Activated CD4-positive, alpha-beta T cell treated with anti-CD3 and anti-CD28 coated beads for 36 hours (primary cell): ENCODE data around the gene SLC22A13. TPM values are rescaled to one million over a fixed set of nuclear protein-coding genes. Genes with fewer than 3 reads are reported as not detected.
"Not testable (repeated sequence)": the region's sequence is repeated elsewhere in the genome, so short reads cannot be mapped to it uniquely, and the experiment has no call there.

Experiments used
- ATAC-seq: fragments of 200-7000 bp; cut with Tn5 transposase; one replicate; pipeline ENCODE4 v1.10.0; 2021; ENCODE audit warnings: mild to moderate bottlenecking, moderate library complexity
- CTCF ChIA-PET: fragments of 350-600 bp; sonication (Branson Sonifier 250); formaldehyde crosslinking; loops from one replicate; lab custom pipeline; 2021; ENCODE audit warnings: antibody characterized with exemption; lab: Charles Lee
- POLR2A ChIA-PET: fragments of 350-600 bp; sonication (Branson Sonifier 250); formaldehyde crosslinking; loops from one replicate; lab custom pipeline; 2021; ENCODE audit warnings: antibody characterized with exemption, inconsistent platforms; lab: Charles Lee
- DNase-seq: peaks from one replicate; pipeline ENCODE4 v3.0.0-alpha.2; 2020
- H3K27ac Mint-ChIP-seq: one replicate; pipeline ENCODE4 v1.8.0; 2021; ENCODE audit warnings: mixed read lengths
- H3K27me3 Mint-ChIP-seq: one replicate; pipeline ENCODE4 v1.8.0; 2021; ENCODE audit warnings: mixed read lengths
- H3K36me3 Mint-ChIP-seq: one replicate; pipeline ENCODE4 v1.8.0; 2021; ENCODE audit warnings: low read depth, mixed read lengths
- H3K4me1 Mint-ChIP-seq: one replicate; pipeline ENCODE4 v1.8.0; 2021; ENCODE audit warnings: mixed read lengths
- H3K4me3 Mint-ChIP-seq: one replicate; pipeline ENCODE4 v1.8.0; 2021; ENCODE audit warnings: mild to moderate bottlenecking, moderate library complexity, mixed read lengths
- H3K9me3 Mint-ChIP-seq: one replicate; pipeline ENCODE4 v1.8.0; 2021; ENCODE audit warnings: low read depth, mixed read lengths
- intact Hi-C, 2 experiments: fragments of 100-400 bp; cut with DNase I in 1 of 2; cut with micrococcal nuclease in 1 of 2; formaldehyde crosslinking; loops; one replicate each; pipeline versions ENCODE4 v1.14.2 to v1.15.1; 2022 to 2024; cut with DNase I, micrococcal nuclease
- total RNA-seq, 2 experiments: library from RNA; stranded (reverse); gene quantifications; one replicate each; pipeline ENCODE4 v1.2.3, GENCODE V29; 2021

The SLC22A13 gene
- total RNA-seq, 2 experiments from 2014 or later: 0.21 TPM

- intact Hi-C loops: no loop called here
Observed at GRCh38 chr3:38281895-38282686, 16.5 kb downstream of the SLC22A13 start, which contains the start of gene SLC22A14. Gene SLC22A14 (plus strand): TSS chr3:38282294. CDS start chr3:38306027, 23,733 bp downstream.

GRCh38 chr3:38283810-38284755 lies 18.5 kb downstream of the SLC22A13 start:
- peaks cover under 1% of the 10 kb centered on the region for H3K27me3 Mint-ChIP-seq
- no peaks in the 10 kb centered on the region for H3K36me3 Mint-ChIP-seq
- no peak overlapping the region for H3K27ac Mint-ChIP-seq
- H3K9me3 Mint-ChIP-seq: no peaks in the 10 kb centered on the region
- ChIA-PET CTCF (no interaction called here), POLR2A (no interaction called here)
- DNase-seq: no peak
- intact Hi-C loops: no loop called here
- no peak overlapping the region for H3K4me3 Mint-ChIP-seq
- H3K4me1 Mint-ChIP-seq: no peaks in the 10 kb centered on the region
- ATAC-seq: no peak

More at GRCh38 chr3:38281895-38282686, 16.5 kb downstream of the SLC22A13 start, which contains the start of gene SLC22A14:
- Mint-ChIP-seq H3K36me3 (no peaks in the 10 kb centered on the region), H3K27ac (no peak within 1 kb of the TSS), H3K4me1 (no peaks in the 10 kb centered on the region), H3K4me3 (no peak within 1 kb of the TSS), H3K9me3 (no peaks in the 10 kb centered on the region), H3K27me3 (no peaks in the 10 kb centered on the region)
- ChIA-PET CTCF (interaction anchor here (0.7 to 1.0 kb wide), 2 partner anchors 9 to 11 kb away, joined by 3 read pairs; no protein-coding TSS in a partner anchor), POLR2A (no interaction called here)
- no peak for DNase-seq
- ATAC-seq: no peak

DNA sequence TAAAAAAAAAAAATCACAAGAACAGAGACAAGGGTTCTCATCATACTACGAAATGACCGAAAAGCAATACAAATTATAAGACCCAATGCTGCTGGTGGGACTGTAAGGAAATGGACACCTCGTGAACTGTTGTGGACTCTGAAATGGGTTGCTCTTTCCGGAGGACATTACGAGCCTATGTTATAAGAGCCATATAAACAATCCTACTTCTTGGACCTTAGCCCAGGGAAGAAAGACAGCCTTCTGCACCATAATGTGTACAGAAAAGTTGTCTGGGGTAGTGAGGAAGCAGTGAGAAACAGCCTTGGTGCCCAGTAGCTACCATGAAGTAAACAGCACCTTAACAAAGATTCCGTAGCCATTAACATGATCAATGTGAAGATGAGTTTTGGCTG lies 19.1 kb downstream of the SLC22A13 start:
- no peaks in the 10 kb centered on the region for H3K4me1 Mint-ChIP-seq
- DNase-seq (no peak), ATAC-seq (no peak)
- H3K27ac Mint-ChIP-seq: no peak overlapping the region
- intact Hi-C loops: no loop called here
- H3K27me3 Mint-ChIP-seq: peaks cover 2% of the 10 kb centered on the region
- POLR2A ChIA-PET: no interaction called here
- no peaks in the 10 kb centered on the region for H3K9me3 Mint-ChIP-seq
- CTCF ChIA-PET: no interaction called here
- no peaks in the 10 kb centered on the region for H3K36me3 Mint-ChIP-seq
- no peak overlapping the region for H3K4me3 Mint-ChIP-seq

- H3K4me1 Mint-ChIP-seq, CTCF ChIA-PET, intact Hi-C loops, DNase-seq, H3K4me3 Mint-ChIP-seq, H3K9me3 Mint-ChIP-seq, H3K27me3 Mint-ChIP-seq, ATAC-seq, POLR2A ChIA-PET, H3K36me3 Mint-ChIP-seq, H3K27ac Mint-ChIP-seq: not testable (repeated sequence)
Observed at GRCh38 chr3:38289286-38290217, 23.9 kb downstream of the SLC22A13 start.

- POLR2A ChIA-PET, DNase-seq, H3K27me3 Mint-ChIP-seq, H3K9me3 Mint-ChIP-seq, H3K4me1 Mint-ChIP-seq, ATAC-seq, H3K36me3 Mint-ChIP-seq, H3K4me3 Mint-ChIP-seq, H3K27ac Mint-ChIP-seq, intact Hi-C loops: not testable (repeated sequence)
- CTCF ChIA-PET: interaction anchor here (0.7 to 1.7 kb wide), 4 partner anchors 19 to 323 kb away, joined by 3 to 5 read pairs (median 4); partner anchors contain the start of gene XYLB
Observed at GRCh38 chr3:38297053-38297452, 31.4 kb downstream of the SLC22A13 start.

GRCh38 chr3:38297537-38297936 lies 31.9 kb downstream of the SLC22A13 start:
- H3K36me3 Mint-ChIP-seq: no peaks in the 10 kb centered on the region
- POLR2A ChIA-PET: interaction anchor here (0.5 kb wide), 1 partner anchor 87 kb away, joined by 4 read pairs; no protein-coding TSS in a partner anchor
- DNase-seq (no peak), ATAC-seq (no peak)
- intact Hi-C loops: no loop called here
- CTCF ChIA-PET: interaction anchor here (0.6 to 1.7 kb wide), 8 partner anchors 9 to 323 kb away, joined by 3 to 5 read pairs (median 3); partner anchors contain the start of genes DLEC1 and XYLB
- H3K9me3 Mint-ChIP-seq: no peaks in the 10 kb centered on the region
- H3K4me1 Mint-ChIP-seq: no peaks in the 10 kb centered on the region
- H3K4me3 Mint-ChIP-seq: no peak overlapping the region
- peaks cover 2% of the 10 kb centered on the region for H3K27me3 Mint-ChIP-seq
- no peak overlapping the region for H3K27ac Mint-ChIP-seq

DNA sequence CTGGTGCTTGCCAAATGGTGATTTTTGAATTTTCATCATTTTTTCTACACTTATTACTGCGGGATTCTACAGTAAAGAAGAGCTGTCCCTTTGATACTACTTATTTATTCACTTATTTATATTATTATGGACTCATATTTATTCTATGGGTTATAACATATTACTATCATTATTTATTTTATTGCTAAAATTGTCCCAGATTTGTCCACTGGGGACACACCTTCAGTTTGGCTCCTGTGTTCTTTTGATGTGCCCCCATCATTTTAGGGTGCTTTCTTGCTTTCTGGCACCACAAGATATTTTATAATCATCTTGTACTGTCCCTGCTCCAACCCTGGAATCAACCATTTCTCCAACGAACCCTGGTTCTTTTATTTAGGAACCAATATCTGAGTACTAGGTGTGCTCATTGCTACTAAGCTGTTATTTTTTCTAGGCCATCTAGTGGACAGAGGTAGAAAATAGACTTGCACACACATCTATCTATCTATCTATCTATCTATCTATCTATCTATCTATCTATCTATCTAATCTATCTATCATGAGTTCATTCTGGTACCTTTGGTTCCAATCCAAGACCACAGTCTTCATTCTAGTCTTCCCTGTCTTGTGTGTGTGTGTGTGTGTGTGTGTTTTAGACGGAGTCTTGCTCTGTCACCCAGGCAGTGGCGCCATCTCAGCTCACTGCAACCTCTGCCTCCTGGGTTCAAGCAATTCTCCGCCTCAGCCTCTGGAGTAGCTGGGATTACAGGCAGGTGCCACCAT lies 32.5 kb downstream of the SLC22A13 start:
- POLR2A ChIA-PET: interaction anchor here (0.5 kb wide), 1 partner anchor 88 kb away, joined by 4 read pairs; no protein-coding TSS in a partner anchor
- H3K4me1 Mint-ChIP-seq: no peaks in the 10 kb centered on the region
- ATAC-seq: no peak
- CTCF ChIA-PET: interaction anchor here (0.6 to 1.4 kb wide), 10 partner anchors 8 to 259 kb away, joined by 3 to 5 read pairs (median 3); partner anchors contain the start of genes DLEC1 and XYLB
- H3K27me3 Mint-ChIP-seq: peaks cover 2% of the 10 kb centered on the region
- no peak overlapping the region for H3K27ac Mint-ChIP-seq
- H3K9me3 Mint-ChIP-seq: no peaks in the 10 kb centered on the region
- intact Hi-C loops: loop anchor here in 1 of 2 experiments (1.0 kb wide), 1 partner anchor 180 kb away; no protein-coding TSS in a partner anchor
- DNase-seq: no peak
- H3K4me3 Mint-ChIP-seq: no peak overlapping the region
- H3K36me3 Mint-ChIP-seq: no peaks in the 10 kb centered on the region

GRCh38 chr3:38306941-38307340 lies 41.3 kb downstream of the SLC22A13 start:
- ChIA-PET POLR2A (no interaction called here), CTCF (interaction anchor here (0.6 to 1.2 kb wide), 2 partner anchors 9 to 773 kb away, joined by 3 read pairs; no protein-coding TSS in a partner anchor)
- no peak overlapping the region for H3K4me3 Mint-ChIP-seq
- ATAC-seq (no peak), DNase-seq (no peak)
- intact Hi-C loops: no loop called here
- no peak overlapping the region for H3K27ac Mint-ChIP-seq
- H3K36me3 Mint-ChIP-seq: no peaks in the 10 kb centered on the region
- no peaks in the 10 kb centered on the region for H3K4me1 Mint-ChIP-seq
- H3K9me3 Mint-ChIP-seq: peaks cover 7% of the 10 kb centered on the region
- peaks cover 8% of the 10 kb centered on the region for H3K27me3 Mint-ChIP-seq

DNA sequence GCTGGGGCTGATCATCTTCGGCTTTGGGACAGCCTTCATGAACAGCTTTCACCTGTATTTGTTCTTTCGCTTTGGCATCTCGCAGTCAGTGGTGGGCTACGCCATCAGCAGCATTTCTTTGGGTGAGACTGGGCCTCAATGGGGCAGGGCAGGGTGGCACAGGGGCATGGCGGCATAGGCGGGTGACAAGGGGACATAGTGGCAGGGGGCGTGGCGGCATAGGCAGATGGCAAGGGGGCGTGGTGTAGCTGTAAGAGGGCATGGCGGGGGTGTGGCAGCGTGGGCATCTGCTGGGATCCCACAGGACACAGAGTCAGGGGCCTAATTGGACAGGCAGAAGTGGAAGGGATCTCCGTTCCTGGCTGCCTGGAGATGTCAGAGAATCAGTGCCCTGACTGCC lies 42.0 kb downstream of the SLC22A13 start:
- ATAC-seq (no peak), DNase-seq (no peak)
- POLR2A ChIA-PET: no interaction called here
- H3K4me1 Mint-ChIP-seq: no peaks in the 10 kb centered on the region
- H3K27ac Mint-ChIP-seq: no peak overlapping the region
- H3K36me3 Mint-ChIP-seq: no peaks in the 10 kb centered on the region
- H3K27me3 Mint-ChIP-seq: peaks cover 10% of the 10 kb centered on the region
- CTCF ChIA-PET: no interaction called here
- no peak overlapping the region for H3K4me3 Mint-ChIP-seq
- H3K9me3 Mint-ChIP-seq: peaks cover 7% of the 10 kb centered on the region
- intact Hi-C loops: no loop called here

DNA sequence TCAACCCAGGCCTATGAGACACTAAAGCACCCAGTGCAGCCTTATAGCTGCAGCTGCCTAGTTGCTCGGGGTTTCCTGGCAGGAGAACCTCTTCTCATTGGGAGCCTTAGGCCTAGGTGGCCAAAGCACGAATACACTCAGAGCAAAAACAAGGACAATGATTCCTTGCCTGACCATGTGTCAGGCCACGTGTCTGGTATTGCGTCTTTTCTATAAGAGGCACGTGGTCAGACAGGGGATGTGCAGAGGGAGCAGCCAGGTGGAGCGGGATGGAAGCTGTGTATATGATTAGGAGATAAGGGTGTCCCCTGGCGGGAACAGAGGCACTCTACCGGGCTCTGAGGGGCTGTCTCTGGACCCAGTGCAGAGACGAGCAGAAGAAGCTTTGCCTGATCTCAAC lies 42.8 kb downstream of the SLC22A13 start:
- DNase-seq (no peak), ATAC-seq (no peak)
- Mint-ChIP-seq H3K4me3 (no peak overlapping the region), H3K27ac (no peak overlapping the region), H3K27me3 (peaks cover 10% of the 10 kb centered on the region), H3K9me3 (peaks cover 7% of the 10 kb centered on the region), H3K36me3 (no peaks in the 10 kb centered on the region), H3K4me1 (no peaks in the 10 kb centered on the region)
- intact Hi-C loops: no loop called here
- CTCF ChIA-PET: no interaction called here
- POLR2A ChIA-PET: no interaction called here
